Gastroesophageal sphincter (tissue), 3 donors: Measurements from ENCODE around the gene STAP2.

Experiments used
- EP300 ChIP-seq: sonication (generic); formaldehyde crosslinking; IDR thresholded peaks from one replicate; pipeline ENCODE4 v1.6.1; 2017; ENCODE audit warnings: antibody characterized with exemption, mild to moderate bottlenecking
- TF ChIP-seq, protein P1 (sequence below), 4 experiments: fragments of 200-600 bp in 2 of 4; fragments of 450-650 bp in 2 of 4; sonication (generic) in 1 of 4; IDR thresholded peaks; one replicate each; pipeline ENCODE4 v1.5.1; 2017 to 2019; ENCODE audit warnings: antibody characterized with exemption in 4 of 4, mild to moderate bottlenecking in 2 of 4, moderate library complexity in 2 of 4

DNA sequence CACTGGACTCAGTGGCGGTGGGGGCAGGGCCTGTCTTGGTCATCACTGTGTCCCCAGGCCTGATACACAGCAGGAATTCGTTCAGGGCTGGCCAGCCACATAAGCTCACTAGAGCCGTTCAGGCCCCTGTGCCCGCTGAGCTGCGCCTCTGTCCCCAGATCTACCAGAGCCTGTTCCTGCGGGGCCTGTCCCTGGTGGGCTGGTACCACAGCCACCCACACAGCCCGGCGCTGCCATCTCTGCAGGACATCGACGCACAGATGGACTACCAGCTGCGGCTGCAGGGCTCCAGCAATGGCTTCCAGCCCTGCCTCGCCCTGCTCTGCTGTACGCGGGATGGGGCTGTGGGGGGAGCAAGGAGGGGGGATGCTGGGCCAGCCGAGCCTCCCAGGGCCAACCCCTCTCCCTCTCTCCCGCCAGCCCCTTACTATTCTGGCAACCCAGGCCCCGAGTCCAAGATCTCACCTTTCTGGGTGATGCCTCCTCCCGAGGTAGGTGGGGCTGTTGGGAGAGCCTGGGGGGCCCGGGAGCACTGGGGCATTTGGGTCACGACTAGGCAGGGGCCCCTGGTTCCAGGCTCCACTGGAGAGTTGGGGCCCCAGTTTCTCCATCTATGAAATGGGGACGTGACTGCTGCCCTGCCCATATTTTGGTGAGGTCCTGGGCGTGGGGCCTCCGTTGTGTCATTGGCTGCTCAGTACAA, 18.6 kb upstream of the STAP2 start:
- TF ChIP-seq, protein P1, sequence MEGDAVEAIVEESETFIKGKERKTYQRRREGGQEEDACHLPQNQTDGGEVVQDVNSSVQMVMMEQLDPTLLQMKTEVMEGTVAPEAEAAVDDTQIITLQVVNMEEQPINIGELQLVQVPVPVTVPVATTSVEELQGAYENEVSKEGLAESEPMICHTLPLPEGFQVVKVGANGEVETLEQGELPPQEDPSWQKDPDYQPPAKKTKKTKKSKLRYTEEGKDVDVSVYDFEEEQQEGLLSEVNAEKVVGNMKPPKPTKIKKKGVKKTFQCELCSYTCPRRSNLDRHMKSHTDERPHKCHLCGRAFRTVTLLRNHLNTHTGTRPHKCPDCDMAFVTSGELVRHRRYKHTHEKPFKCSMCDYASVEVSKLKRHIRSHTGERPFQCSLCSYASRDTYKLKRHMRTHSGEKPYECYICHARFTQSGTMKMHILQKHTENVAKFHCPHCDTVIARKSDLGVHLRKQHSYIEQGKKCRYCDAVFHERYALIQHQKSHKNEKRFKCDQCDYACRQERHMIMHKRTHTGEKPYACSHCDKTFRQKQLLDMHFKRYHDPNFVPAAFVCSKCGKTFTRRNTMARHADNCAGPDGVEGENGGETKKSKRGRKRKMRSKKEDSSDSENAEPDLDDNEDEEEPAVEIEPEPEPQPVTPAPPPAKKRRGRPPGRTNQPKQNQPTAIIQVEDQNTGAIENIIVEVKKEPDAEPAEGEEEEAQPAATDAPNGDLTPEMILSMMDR (IDR thresholded peaks at IDR 0.05) = no peak
- TF ChIP-seq EP300 = no peak
